Coronary artery (tissue), 2 donors: Measurements from ENCODE around the gene NUF2.
"Not testable (repeated sequence)": the region's sequence is repeated elsewhere in the genome, so short reads cannot be mapped to it uniquely, and the experiment has no call there.

Experiments used
- DNase-seq: peaks from one replicate; pipeline ENCODE4 v3.0.0-alpha.2; 2017; ENCODE audit warnings: low spot score
- H3K27ac ChIP-seq, 2 donors: fragments of 200-600 bp; sonication (generic); one replicate each; pipeline ENCODE4 v1.5.1; 2016 to 2019
- H3K4me3 ChIP-seq: fragments of 200-600 bp; sonication (generic); 2 replicates; pipeline ENCODE4 v1.5.1; 2016; ENCODE audit warnings: mild to moderate bottlenecking, moderate library complexity
- TF ChIP-seq, protein P1 (sequence below): fragments of 200-600 bp; sonication (generic); IDR thresholded peaks from one replicate; pipeline ENCODE4 v1.5.1; 2019; ENCODE audit warnings: antibody characterized with exemption

The NUF2 gene

DNA sequence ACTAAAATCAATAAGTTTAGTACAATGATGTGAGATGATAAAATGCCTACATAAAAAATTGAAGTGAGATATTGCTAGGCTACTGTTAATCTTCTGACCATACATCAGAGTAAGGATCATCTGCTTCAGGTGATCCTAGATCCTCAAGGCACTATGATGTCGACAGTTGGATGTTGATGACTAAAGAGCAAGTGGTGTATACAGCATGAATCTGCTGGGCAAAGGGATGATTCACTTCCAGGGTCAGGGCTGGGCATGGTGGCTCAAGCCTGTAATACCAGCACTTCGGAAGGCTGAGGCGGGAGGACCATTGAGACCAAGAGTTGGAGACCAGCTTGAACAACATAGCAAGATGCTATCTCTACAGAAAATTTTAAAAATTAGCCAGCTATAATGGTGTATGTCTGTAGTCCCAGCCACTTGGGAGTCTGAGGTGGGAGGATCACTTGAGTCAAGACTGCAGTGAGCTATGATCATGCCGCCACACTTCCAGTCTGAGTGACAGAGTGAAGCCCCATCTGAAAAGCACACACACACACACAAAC, 24.6 kb downstream of the NUF2 start:
- TF ChIP-seq, protein P1, sequence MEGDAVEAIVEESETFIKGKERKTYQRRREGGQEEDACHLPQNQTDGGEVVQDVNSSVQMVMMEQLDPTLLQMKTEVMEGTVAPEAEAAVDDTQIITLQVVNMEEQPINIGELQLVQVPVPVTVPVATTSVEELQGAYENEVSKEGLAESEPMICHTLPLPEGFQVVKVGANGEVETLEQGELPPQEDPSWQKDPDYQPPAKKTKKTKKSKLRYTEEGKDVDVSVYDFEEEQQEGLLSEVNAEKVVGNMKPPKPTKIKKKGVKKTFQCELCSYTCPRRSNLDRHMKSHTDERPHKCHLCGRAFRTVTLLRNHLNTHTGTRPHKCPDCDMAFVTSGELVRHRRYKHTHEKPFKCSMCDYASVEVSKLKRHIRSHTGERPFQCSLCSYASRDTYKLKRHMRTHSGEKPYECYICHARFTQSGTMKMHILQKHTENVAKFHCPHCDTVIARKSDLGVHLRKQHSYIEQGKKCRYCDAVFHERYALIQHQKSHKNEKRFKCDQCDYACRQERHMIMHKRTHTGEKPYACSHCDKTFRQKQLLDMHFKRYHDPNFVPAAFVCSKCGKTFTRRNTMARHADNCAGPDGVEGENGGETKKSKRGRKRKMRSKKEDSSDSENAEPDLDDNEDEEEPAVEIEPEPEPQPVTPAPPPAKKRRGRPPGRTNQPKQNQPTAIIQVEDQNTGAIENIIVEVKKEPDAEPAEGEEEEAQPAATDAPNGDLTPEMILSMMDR, result no peak
- Histone ChIP-seq H3K27ac (no peak overlapping the region), H3K4me3 (no peak overlapping the region)
- DNase-seq, result no peak

DNA sequence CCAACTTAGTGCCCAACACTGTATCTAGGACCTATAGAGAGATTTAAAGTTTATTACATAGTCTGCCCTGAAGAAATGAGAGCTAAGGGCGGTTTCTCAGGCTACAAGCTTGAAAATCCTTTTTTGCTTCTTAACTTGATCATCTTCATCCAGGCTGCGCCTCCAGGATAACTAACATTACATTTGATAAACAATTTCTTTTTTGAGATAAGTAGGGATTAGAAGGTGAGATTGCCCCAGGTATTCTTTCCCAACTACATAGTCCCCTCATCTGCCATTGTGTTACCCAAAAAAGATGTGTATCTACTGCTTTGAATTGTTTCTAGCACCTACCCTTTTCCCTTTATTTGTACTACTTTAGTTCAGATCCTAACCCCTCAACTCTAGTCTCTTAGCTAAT, 25.4 kb downstream of the NUF2 start:
- Histone ChIP-seq H3K27ac (no peak overlapping the region), H3K4me3 (no peak overlapping the region)
- TF ChIP-seq, protein P1, result no peak
- no peak for DNase-seq

DNA sequence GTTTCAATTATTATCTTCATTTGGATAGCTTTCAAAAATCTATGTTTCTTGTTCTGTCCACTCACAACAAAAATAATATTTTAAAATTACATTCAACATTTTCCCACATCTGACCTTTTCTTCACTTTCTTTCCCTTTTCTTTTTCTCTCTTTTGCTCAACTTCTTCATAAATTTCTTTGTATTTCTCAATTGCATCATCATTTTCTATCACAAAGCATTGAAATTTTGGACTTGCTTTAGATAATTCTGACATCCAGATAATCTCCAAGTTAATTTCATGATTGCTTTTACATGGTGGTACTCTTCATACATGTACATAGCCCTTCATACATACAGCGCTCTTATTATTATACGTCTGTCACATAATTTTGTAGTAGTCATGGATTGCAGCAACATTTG, 30.2 kb downstream of the NUF2 start:
- Histone ChIP-seq H3K4me3 (no peak overlapping the region), H3K27ac (no peak overlapping the region)
- DNase-seq, result no peak
- TF ChIP-seq, protein P1, result no peak

DNA sequence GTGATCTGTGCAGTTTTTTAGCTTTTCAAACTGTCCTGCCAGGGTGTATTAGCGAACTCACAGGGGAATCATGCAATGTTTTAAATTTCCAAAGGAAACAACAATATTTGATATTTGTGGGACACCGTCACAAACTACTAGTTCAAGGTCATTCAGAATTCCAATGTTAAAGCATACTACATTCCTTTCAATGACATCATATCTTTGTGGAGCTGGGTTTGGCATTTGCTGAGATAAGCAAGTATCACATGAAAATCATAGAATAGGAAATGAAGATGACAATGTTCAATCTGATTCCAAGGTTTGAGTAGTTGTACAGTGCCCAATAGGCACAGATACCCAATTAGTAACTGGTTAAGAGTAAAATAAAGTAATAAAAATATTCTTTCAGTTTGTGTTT, 35.6 kb downstream of the NUF2 start:
- no peak for DNase-seq

DNA sequence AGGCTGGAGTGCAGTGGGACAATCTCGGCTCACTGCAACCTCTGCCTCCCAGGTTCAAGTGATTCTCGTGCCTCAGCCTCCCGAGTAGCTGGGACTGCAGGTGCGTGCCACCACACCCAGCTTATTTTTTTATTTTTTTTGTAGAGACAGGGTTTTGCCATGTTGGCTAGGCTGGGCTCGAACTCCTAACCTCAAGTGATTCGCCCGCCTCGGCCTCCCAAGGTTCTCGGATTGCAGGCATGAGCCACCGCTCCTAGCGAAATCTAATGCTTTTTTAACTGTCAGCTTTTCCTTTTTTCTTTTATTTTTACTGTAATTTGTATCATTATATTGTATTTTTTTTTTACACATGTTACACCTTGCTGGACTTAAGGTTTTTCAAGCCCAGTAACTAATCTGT, 36.4 kb downstream of the NUF2 start:
- not testable (repeated sequence) for H3K27ac ChIP-seq, H3K4me3 ChIP-seq, DNase-seq

More for the DNA sequence above, 35.6 kb downstream of the NUF2 start:
- Histone ChIP-seq H3K4me3 (no peak overlapping the region), H3K27ac (no peak overlapping the region)
- TF ChIP-seq, protein P1, result no peak

DNA sequence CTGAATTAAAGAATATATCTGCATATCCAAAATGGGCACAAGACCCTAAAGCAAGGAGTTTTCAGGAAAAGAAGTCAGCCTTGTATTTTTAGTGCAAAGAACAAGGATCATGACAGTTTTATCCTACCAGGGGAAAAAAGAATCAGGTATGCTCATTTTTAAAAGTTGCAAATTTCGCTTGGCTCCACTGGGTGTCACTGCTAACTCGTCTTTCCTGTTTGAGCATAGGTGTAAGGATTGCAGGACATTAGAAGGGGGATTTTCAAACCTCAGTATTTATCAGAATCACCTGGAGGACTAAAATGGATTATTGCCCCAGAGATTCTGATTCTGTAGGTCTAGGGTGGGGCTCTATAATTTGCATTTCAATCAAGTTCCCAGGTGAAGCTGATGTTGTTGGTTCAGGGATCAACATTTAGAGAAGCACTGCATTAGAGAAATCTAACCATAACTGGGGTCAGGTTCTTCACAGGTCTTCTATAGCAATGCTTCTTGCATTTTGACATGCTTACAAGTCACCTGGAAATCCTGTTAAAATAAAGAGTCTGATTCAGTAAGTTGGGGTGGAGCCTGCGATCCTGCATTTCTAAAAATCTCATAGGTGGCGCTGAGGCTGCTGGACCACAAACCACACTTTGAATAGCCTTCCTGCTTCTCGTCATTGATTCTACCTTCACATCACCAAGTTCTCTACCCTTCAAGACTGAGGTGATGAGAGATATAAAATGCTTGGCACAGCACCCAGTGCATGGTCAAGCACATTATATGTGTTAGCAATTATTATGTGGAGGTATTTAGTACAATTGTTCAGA, 39.6 kb downstream of the NUF2 start:
- TF ChIP-seq, protein P1, result no peak
- no peak overlapping the region for H3K4me3 ChIP-seq
- no peak for DNase-seq
- H3K27ac ChIP-seq, result no peak overlapping the region

DNA sequence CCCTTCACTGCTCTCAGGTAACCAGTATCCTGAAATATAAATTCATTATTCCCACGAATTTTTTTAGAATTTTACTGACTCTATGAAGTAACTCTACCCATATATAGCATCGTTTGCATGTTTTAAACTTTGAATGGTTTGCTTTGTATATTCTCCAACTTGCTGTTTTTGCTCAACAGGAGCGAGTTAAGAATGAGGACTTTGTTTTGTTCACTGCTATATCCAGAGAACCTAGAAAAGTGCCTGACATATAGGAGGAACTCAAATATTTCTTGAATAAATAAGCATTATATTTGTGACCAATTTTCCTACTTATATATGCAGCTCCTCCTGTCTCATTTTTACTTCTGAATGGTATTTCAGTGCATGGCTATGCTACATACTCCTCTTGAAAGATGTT, 43.4 kb downstream of the NUF2 start:
- no peak overlapping the region for H3K27ac ChIP-seq
- no peak for DNase-seq
- no peak overlapping the region for H3K4me3 ChIP-seq
- TF ChIP-seq, protein P1, result no peak
